SK-N-SH treated with all-trans-retinoic acid at 6 μM for 48 hours (cell line): ENCODE results near the gene ASTN1.

Source experiments
- ATAC-seq: fragments of 200-7000 bp; cut with Tn5 transposase; 3 replicates; pipeline ENCODE4 v1.9.1; 2020; ENCODE audit warnings: mild to moderate bottlenecking, moderate library complexity
- ARNTL ChIP-seq: fragments of 450-650 bp; formaldehyde crosslinking; IDR thresholded peaks from 2 replicates; pipeline ENCODE4 v1.5.0; 2020; ENCODE audit warnings: low read depth, mild to moderate bottlenecking, moderate library complexity, borderline replicate concordance
- BACH2 ChIP-seq: fragments of 250-450 bp; sonication (Bioruptor Pico); IDR thresholded peaks from 2 replicates; pipeline ENCODE4 v1.9.0; 2021; ENCODE audit warnings: mild to moderate bottlenecking, borderline replicate concordance
- CSDC2 ChIP-seq: fragments of 250-450 bp; sonication (Bioruptor Pico); IDR thresholded peaks from 2 replicates; pipeline ENCODE4 v1.5.0; 2020; ENCODE audit warnings: mild to moderate bottlenecking, moderate library complexity
- CSRNP3 ChIP-seq: fragments of 250-450 bp; sonication (Bioruptor Pico); IDR thresholded peaks from 2 replicates; pipeline ENCODE4 v1.5.1; 2021; ENCODE audit warnings: mild to moderate bottlenecking, moderate library complexity
- ESRRG ChIP-seq: fragments of 250-450 bp; sonication (Bioruptor Pico); IDR thresholded peaks from 2 replicates; pipeline ENCODE4 v1.6.1; 2021; ENCODE audit warnings: mild to moderate bottlenecking
- OSR1 ChIP-seq: fragments of 250-450 bp; sonication (Bioruptor Pico); IDR thresholded peaks from 2 replicates; pipeline ENCODE4 v1.8.0; 2022; ENCODE audit warnings: moderate library complexity, mild to moderate bottlenecking, inconsistent platforms
- PATZ1 ChIP-seq: fragments of 250-450 bp; sonication (Bioruptor Pico); IDR thresholded peaks from 2 replicates; pipeline ENCODE4 v1.8.0; 2020; ENCODE audit warnings: mild to moderate bottlenecking, moderate library complexity, borderline replicate concordance
- POU6F1 ChIP-seq: fragments of 250-450 bp; sonication (Bioruptor Pico); IDR thresholded peaks from 2 replicates; pipeline ENCODE4 v1.8.0; 2021; ENCODE audit warnings: low read depth, mild to moderate bottlenecking, moderate library complexity, borderline replicate concordance
- PPARA ChIP-seq: fragments of 250-450 bp; sonication (Bioruptor Pico); IDR thresholded peaks from 2 replicates; pipeline ENCODE4 v1.5.0; 2020; ENCODE audit warnings: mild to moderate bottlenecking, borderline replicate concordance
- TCF4 ChIP-seq: fragments of 250-450 bp; sonication (Bioruptor Pico); IDR thresholded peaks from 2 replicates; pipeline ENCODE4 v1.8.0; 2021; ENCODE audit warnings: mild to moderate bottlenecking, moderate library complexity, borderline replicate concordance
- ZC3H10 ChIP-seq: fragments of 250-450 bp; sonication (Bioruptor Pico); IDR thresholded peaks from 2 replicates; pipeline ENCODE4 v1.5.1; 2021; ENCODE audit warnings: mild to moderate bottlenecking, moderate library complexity
- ZFP3 ChIP-seq: fragments of 250-450 bp; sonication (Bioruptor Pico); IDR thresholded peaks from 2 replicates; pipeline ENCODE4 v1.5.0; 2020; ENCODE audit warnings: mild to moderate bottlenecking, moderate library complexity
- ZFP30 ChIP-seq: fragments of 450-650 bp; formaldehyde crosslinking; IDR thresholded peaks from 2 replicates; pipeline ENCODE4 v1.5.0; 2022; ENCODE audit warnings: mild to moderate bottlenecking, moderate library complexity
- ZNF565 ChIP-seq: fragments of 450-650 bp; formaldehyde crosslinking; conservative IDR thresholded peaks from 2 replicates; pipeline ENCODE4 v1.5.0; 2020; ENCODE audit warnings: low read depth, mild to moderate bottlenecking, moderate library complexity
- ZNF70 ChIP-seq: fragments of 450-650 bp; formaldehyde crosslinking; IDR thresholded peaks from 2 replicates; pipeline ENCODE4 v1.5.0; 2020; ENCODE audit warnings: mild to moderate bottlenecking, moderate library complexity
- ZNF8 ChIP-seq: fragments of 450-650 bp; formaldehyde crosslinking; IDR thresholded peaks from 2 replicates; pipeline ENCODE4 v1.5.0; 2020; ENCODE audit warnings: mild to moderate bottlenecking, moderate library complexity
- TF ChIP-seq, protein P1 (sequence below): fragments of 250-450 bp; sonication (Bioruptor Pico); IDR thresholded peaks from 2 replicates; pipeline ENCODE4 v1.5.1; 2020; ENCODE audit warnings: low read depth, mild to moderate bottlenecking, moderate library complexity
- TF ChIP-seq, protein P2 (sequence below): fragments of 250-450 bp; sonication (Bioruptor Pico); IDR thresholded peaks from 2 replicates; pipeline ENCODE4 v1.5.0; 2020; ENCODE audit warnings: mild to moderate bottlenecking, moderate library complexity

Gene ASTN1

GRCh38 chr1:177210071-177210470 is 45.6 kb upstream of the ASTN1 start (continued):
- no peak for TF ChIP-seq PATZ1 (CRISPR knock-in tag)
- TF ChIP-seq, all 23 proteins: peak for 0

DNA sequence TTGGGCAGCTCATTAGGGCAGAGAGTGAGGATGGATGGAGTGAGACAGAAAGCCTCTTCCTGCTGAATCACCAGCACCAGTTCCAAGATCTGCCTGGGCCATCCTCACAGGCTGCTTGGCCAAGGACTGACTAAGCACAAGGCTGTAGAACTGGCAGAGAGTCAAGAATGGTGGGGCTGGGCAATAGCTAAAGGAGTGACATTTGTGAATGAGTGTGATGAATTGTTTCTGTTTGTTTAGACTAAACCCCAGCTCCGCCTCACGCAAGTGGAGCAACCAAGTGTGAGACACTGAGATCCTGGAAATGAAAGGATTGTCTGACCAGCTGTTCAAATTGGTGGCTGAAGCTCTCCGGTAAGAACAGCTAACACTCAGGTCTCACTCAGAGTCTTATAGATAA is 44.8 kb upstream of the ASTN1 start:
- ATAC-seq = no peak
- TF ChIP-seq, protein P1, sequence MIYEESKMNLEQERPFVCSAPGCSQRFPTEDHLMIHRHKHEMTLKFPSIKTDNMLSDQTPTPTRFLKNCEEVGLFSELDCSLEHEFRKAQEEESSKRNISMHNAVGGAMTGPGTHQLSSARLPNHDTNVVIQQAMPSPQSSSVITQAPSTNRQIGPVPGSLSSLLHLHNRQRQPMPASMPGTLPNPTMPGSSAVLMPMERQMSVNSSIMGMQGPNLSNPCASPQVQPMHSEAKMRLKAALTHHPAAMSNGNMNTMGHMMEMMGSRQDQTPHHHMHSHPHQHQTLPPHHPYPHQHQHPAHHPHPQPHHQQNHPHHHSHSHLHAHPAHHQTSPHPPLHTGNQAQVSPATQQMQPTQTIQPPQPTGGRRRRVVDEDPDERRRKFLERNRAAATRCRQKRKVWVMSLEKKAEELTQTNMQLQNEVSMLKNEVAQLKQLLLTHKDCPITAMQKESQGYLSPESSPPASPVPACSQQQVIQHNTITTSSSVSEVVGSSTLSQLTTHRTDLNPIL (CRISPR knock-in tag) = no peak
- TF ChIP-seq ARNTL (CRISPR knock-in tag) (no peak), CSDC2 (CRISPR knock-in tag) (no peak), ZNF8 (no peak), CSRNP3 (CRISPR knock-in tag) (no peak), ZFP3 (no peak), ESRRG (CRISPR knock-in tag) (no peak), TCF4 (CRISPR knock-in tag) (no peak), OSR1 (CRISPR knock-in tag) (no peak), POU6F1 (CRISPR knock-in tag) (no peak)

DNA sequence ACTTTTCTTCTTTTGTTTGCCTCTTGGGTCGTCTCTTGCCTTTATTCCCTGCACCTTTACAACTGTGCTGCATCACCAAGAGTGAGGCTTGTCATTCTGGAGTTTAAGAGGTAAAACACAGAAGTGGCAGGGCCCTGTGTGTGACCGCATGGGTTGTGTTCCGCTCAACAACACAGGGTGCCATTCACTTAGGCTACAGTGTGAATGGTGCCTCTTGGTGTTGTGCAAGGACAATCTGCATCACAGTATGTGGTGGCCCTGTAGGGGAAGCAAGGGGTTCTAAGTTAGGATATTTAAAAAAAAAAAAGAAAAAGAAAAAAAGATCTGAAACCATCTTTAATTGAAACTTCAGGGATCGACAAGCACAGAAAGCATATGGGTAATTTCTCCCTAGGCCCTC is 44.4 kb upstream of the ASTN1 start:
- TF ChIP-seq CSRNP3 (CRISPR knock-in tag) (no peak), TCF4 (CRISPR knock-in tag) (no peak), ZNF8 (no peak), OSR1 (CRISPR knock-in tag) (no peak)
- TF ChIP-seq, all 23 proteins: peak for 0
- ATAC-seq = no peak

GRCh38 chr1:177206831-177207355 is 42.4 kb upstream of the ASTN1 start:
- no peak for ATAC-seq
- TF ChIP-seq ZFP30 (CRISPR knock-in tag) = no peak
- TF ChIP-seq, protein P2, sequence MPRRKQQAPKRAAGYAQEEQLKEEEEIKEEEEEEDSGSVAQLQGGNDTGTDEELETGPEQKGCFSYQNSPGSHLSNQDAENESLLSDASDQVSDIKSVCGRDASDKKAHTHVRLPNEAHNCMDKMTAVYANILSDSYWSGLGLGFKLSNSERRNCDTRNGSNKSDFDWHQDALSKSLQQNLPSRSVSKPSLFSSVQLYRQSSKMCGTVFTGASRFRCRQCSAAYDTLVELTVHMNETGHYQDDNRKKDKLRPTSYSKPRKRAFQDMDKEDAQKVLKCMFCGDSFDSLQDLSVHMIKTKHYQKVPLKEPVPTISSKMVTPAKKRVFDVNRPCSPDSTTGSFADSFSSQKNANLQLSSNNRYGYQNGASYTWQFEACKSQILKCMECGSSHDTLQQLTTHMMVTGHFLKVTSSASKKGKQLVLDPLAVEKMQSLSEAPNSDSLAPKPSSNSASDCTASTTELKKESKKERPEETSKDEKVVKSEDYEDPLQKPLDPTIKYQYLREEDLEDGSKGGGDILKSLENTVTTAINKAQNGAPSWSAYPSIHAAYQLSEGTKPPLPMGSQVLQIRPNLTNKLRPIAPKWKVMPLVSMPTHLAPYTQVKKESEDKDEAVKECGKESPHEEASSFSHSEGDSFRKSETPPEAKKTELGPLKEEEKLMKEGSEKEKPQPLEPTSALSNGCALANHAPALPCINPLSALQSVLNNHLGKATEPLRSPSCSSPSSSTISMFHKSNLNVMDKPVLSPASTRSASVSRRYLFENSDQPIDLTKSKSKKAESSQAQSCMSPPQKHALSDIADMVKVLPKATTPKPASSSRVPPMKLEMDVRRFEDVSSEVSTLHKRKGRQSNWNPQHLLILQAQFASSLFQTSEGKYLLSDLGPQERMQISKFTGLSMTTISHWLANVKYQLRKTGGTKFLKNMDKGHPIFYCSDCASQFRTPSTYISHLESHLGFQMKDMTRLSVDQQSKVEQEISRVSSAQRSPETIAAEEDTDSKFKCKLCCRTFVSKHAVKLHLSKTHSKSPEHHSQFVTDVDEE (CRISPR knock-in tag) = no peak

GRCh38 chr1:177200290-177200689 is 35.8 kb upstream of the ASTN1 start:
- ATAC-seq = no peak
- TF ChIP-seq ZNF8 (no peak), PPARA (CRISPR knock-in tag) (no peak), ZNF70 (CRISPR knock-in tag) (no peak), ZNF565 (no peak), ZFP30 (CRISPR knock-in tag) (no peak), ZC3H10 (no peak), BACH2 (CRISPR knock-in tag) (no peak)
